GM23338 (cell line): Measurements from ENCODE around the gene NTN3. TPM values are rescaled to one million over a fixed set of nuclear protein-coding genes. Genes with fewer than 3 reads are reported as not detected.

Source experiments
- ATAC-seq: fragments of 200-7000 bp; cut with Tn5 transposase; 3 replicates; pipeline ENCODE4 v1.9.1; 2020
- DNase-seq: peaks from one replicate; pipeline ENCODE4 v3.0.0-alpha.2; 2015; ENCODE audit warnings: low spot score
- H2AFZ ChIP-seq: fragments of 200-600 bp; sonication (generic); 2 replicates; pipeline ENCODE4 v1.8.0; 2016; ENCODE audit warnings: antibody characterized with exemption, mild to moderate bottlenecking, moderate library complexity
- H3F3A ChIP-seq: fragments of 200-600 bp; sonication (generic); replicated peaks from 2 replicates; pipeline ENCODE4 v1.8.0; 2017; ENCODE audit warnings: antibody characterized with exemption, mixed run types, low read depth
- H3K27ac ChIP-seq: fragments of 200-600 bp; sonication (generic); 2 replicates; pipeline ENCODE4 v1.6.1; 2016; ENCODE audit warnings: low read depth
- H3K27me3 ChIP-seq: fragments of 200-600 bp; sonication (generic); 2 replicates; pipeline ENCODE4 v1.8.0; 2016; ENCODE audit warnings: mild to moderate bottlenecking, mixed run types, moderate library complexity; ENCODE audit not compliant: insufficient read depth
- H3K36me3 ChIP-seq: fragments of 200-600 bp; sonication (generic); 2 replicates; pipeline ENCODE4 v1.8.0; 2016; ENCODE audit warnings: mild to moderate bottlenecking; ENCODE audit not compliant: insufficient read depth
- H3K4me1 ChIP-seq: fragments of 200-600 bp; sonication (generic); 2 replicates; pipeline ENCODE4 v1.8.0; 2016; ENCODE audit warnings: mild to moderate bottlenecking, moderate library complexity; ENCODE audit not compliant: insufficient read depth
- H3K4me2 ChIP-seq: fragments of 200-600 bp; sonication (generic); 2 replicates; pipeline ENCODE4 v1.7.1; 2017; ENCODE audit warnings: mixed run types
- H3K4me3 ChIP-seq: fragments of 200-600 bp; sonication (generic); 2 replicates; pipeline ENCODE4 v1.6.1; 2016; ENCODE audit warnings: mixed run types
- H3K79me2 ChIP-seq: fragments of 200-600 bp; sonication (generic); replicated peaks from 2 replicates; pipeline ENCODE4 v1.8.0; 2017; ENCODE audit warnings: mild to moderate bottlenecking; ENCODE audit not compliant: insufficient read depth
- H3K9me2 ChIP-seq: fragments of 200-600 bp; sonication (generic); 2 replicates; pipeline ENCODE4 v1.8.0; 2017; ENCODE audit not compliant: insufficient read depth
- H4K20me1 ChIP-seq: fragments of 200-600 bp; sonication (generic); replicated peaks from 2 replicates; pipeline ENCODE4 v1.8.0; 2017; ENCODE audit warnings: mild to moderate bottlenecking; ENCODE audit not compliant: insufficient read depth
- H3K27ac Mint-ChIP-seq: 2 replicates; pipeline ENCODE4 v1.8.0; 2020; ENCODE audit warnings: inconsistent platforms, mild to moderate bottlenecking, moderate library complexity, mixed read lengths
- H3K27me3 Mint-ChIP-seq: 3 replicates; pipeline ENCODE4 v1.8.0; 2022; ENCODE audit warnings: low read depth, mild to moderate bottlenecking, moderate library complexity, mixed read lengths, inconsistent platforms; ENCODE audit not compliant: insufficient read depth, poor library complexity
- H3K36me3 Mint-ChIP-seq: 3 replicates; pipeline ENCODE4 v1.8.0; 2021; ENCODE audit warnings: low read depth, mild to moderate bottlenecking, inconsistent platforms, moderate library complexity, mixed read lengths
- H3K4me1 Mint-ChIP-seq: 3 replicates; pipeline ENCODE4 v1.8.0; 2020; ENCODE audit warnings: mild to moderate bottlenecking, inconsistent platforms, mixed read lengths
- H3K4me3 Mint-ChIP-seq: 3 replicates; pipeline ENCODE4 v1.8.0; 2021; ENCODE audit warnings: moderate library complexity, mild to moderate bottlenecking, inconsistent platforms, mixed read lengths
- H3K9me3 Mint-ChIP-seq: 3 replicates; pipeline ENCODE4 v1.8.0; 2020; ENCODE audit warnings: moderate library complexity, mild to moderate bottlenecking, inconsistent platforms, mixed read lengths
- CREB1 ChIP-seq: fragments of 250-450 bp; sonication (Bioruptor Pico); IDR thresholded peaks from 2 replicates; pipeline ENCODE4 v1.5.0; 2020; ENCODE audit warnings: low read depth, mild to moderate bottlenecking, moderate library complexity
- CTCF ChIP-seq, 2 experiments: fragments of 200-600 bp in 1 of 2; sonication (generic) in 1 of 2; conservative IDR thresholded peaks; 2 replicates each; pipeline versions ENCODE4 v1.5.1 to v1.6.1; 2016 to 2017; ENCODE audit warnings: antibody characterized with exemption in 2 of 2, low read depth in 2 of 2, mild to moderate bottlenecking in 2 of 2, moderate library complexity in 1 of 2
- EZH2 ChIP-seq: fragments of 200-600 bp; sonication (generic); IDR thresholded peaks from one replicate; pipeline ENCODE4 v1.8.0; 2017; ENCODE audit warnings: antibody characterized with exemption, mild to moderate bottlenecking, low read depth; ENCODE audit not compliant: unreplicated experiment
- EZH2phosphoT487 ChIP-seq: fragments of 200-600 bp; sonication (generic); IDR thresholded peaks from one replicate; pipeline ENCODE4 v1.8.1; 2018; ENCODE audit warnings: antibody characterized with exemption; ENCODE audit not compliant: unreplicated experiment
- JUNB ChIP-seq: IDR thresholded peaks from one replicate; pipeline ENCODE4 v1.6.1; 2016; ENCODE audit warnings: antibody characterized with exemption; ENCODE audit not compliant: unreplicated experiment
- NANOG ChIP-seq: IDR thresholded peaks from 2 replicates; pipeline ENCODE4 v1.6.1; 2016; ENCODE audit warnings: antibody characterized with exemption, borderline replicate concordance
- POLR2AphosphoS5 ChIP-seq: IDR thresholded peaks from 2 replicates; pipeline ENCODE4 v1.6.1; 2016; ENCODE audit warnings: antibody characterized with exemption, low read depth
- REST ChIP-seq: IDR thresholded peaks from one replicate; pipeline ENCODE4 v1.6.1; 2018; ENCODE audit warnings: antibody characterized with exemption; ENCODE audit not compliant: unreplicated experiment
- STAT1 ChIP-seq: IDR thresholded peaks from one replicate; pipeline ENCODE4 v1.6.1; 2016; ENCODE audit warnings: antibody characterized with exemption; ENCODE audit not compliant: unreplicated experiment
- ZNF114 ChIP-seq: fragments of 250-450 bp; sonication (Bioruptor Pico); IDR thresholded peaks from 2 replicates; pipeline ENCODE4 v1.5.0; 2020; ENCODE audit warnings: mild to moderate bottlenecking, moderate library complexity
- ZNF331 ChIP-seq: fragments of 250-450 bp; sonication (Bioruptor Pico); IDR thresholded peaks from 2 replicates; pipeline ENCODE4 v1.5.0; 2020; ENCODE audit warnings: low read depth, mild to moderate bottlenecking, moderate library complexity
- ZNF462 ChIP-seq: fragments of 250-450 bp; sonication (Bioruptor Pico); IDR thresholded peaks from 2 replicates; pipeline ENCODE4 v1.5.0; 2020; ENCODE audit warnings: mild to moderate bottlenecking, moderate library complexity
- polyA plus RNA-seq: library from polyadenylated mRNA; unstranded; fragments of >200 nt; fragmentation: Nextera tagmentation; extraction: Ambion mirVana; gene quantifications from 2 replicates; pipeline ENCODE4 v1.2.1, GENCODE V29; 2016
- total RNA-seq: library from RNA; depleted of rRNA; stranded (reverse); fragments of >200 nt; shearing (Covaris generic); gene quantifications from 2 replicates; pipeline ENCODE4 v1.2.3, GENCODE V29; 2014
- TF ChIP-seq, protein P1 (sequence below): IDR thresholded peaks from 2 replicates; pipeline ENCODE4 v1.6.1; 2016; ENCODE audit warnings: antibody characterized with exemption

The NTN3 gene
- total and polyA plus RNA-seq, 2 experiments from 2014 or later: 0.10 to 1.7 TPM

- Mint-ChIP-seq H3K4me1 (peaks cover 20% of the 10 kb centered on the region), H3K36me3 (no peaks in the 10 kb centered on the region; the same call in 2 of the 3 replicates), H3K9me3 (no peaks in the 10 kb centered on the region), H3K27me3 (peaks cover 17% of the 10 kb centered on the region), H3K4me3 (no peak overlapping the region), H3K27ac (no peak overlapping the region)
- no peak overlapping the region for H2AFZ ChIP-seq
- H3K4me3 ChIP-seq: no peak overlapping the region
- DNase-seq (no peak), ATAC-seq (no peak)
- H3F3A ChIP-seq: no peaks in the 10 kb centered on the region
- no peaks in the 10 kb centered on the region for H3K27me3 ChIP-seq
- H3K9me2 ChIP-seq: no peaks in the 10 kb centered on the region
- H3K4me1 ChIP-seq: no peaks in the 10 kb centered on the region
- H4K20me1 ChIP-seq: no peaks in the 10 kb centered on the region; the same call in 1 of the 2 replicates
- no peak overlapping the region for H3K27ac ChIP-seq
- TF ChIP-seq ZNF462 (CRISPR knock-in tag) (no peak), EZH2 (no peak), CTCF (conservative IDR thresholded peaks at IDR 0.05; ENCODE audit: low read depth in 2 of 2) (no peak), REST (no peak), CREB1 (no peak), JUNB (no peak), ZNF331 (no peak), POLR2AphosphoS5 (no peak), ZNF114 (CRISPR knock-in tag) (no peak), EZH2phosphoT487 (no peak), STAT1 (no peak), NANOG (no peak)
- TF ChIP-seq, protein P1, sequence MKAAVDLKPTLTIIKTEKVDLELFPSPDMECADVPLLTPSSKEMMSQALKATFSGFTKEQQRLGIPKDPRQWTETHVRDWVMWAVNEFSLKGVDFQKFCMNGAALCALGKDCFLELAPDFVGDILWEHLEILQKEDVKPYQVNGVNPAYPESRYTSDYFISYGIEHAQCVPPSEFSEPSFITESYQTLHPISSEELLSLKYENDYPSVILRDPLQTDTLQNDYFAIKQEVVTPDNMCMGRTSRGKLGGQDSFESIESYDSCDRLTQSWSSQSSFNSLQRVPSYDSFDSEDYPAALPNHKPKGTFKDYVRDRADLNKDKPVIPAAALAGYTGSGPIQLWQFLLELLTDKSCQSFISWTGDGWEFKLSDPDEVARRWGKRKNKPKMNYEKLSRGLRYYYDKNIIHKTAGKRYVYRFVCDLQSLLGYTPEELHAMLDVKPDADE: no peak
- 0 out of 2 replicates have a peak, but pooled peaks cover 3% of the 10 kb centered on the region for H3K79me2 ChIP-seq
- no peaks in the 10 kb centered on the region for H3K36me3 ChIP-seq
- H3K4me2 ChIP-seq: no peak overlapping the region
These were observed 16.9 kb downstream of the NTN3 start for GRCh38 chr16:2487903-2488531.
